ENCODE measurements around the gene SLC25A25. TPM values are rescaled to one million over a fixed set of nuclear protein-coding genes. Genes with fewer than 3 reads are reported as not detected.

SLC25A25 gene
- total and polyA plus RNA-seq, 4 donors: 10.5 to 32.6 (median 24.5) TPM

- H3K36me3 ChIP-seq (ENCODE audit: control insufficient read depth in 4 of 4, insufficient read depth in 4 of 4, low read length in 4 of 4): no peaks in the 10 kb centered on the region
- peaks cover 0 to 19% (median 2%) of the 10 kb centered on the region in 5 donors for H3K4me1 ChIP-seq (ENCODE audit: control insufficient read depth in 5 of 5, insufficient read depth in 5 of 5, low read length in 5 of 5)
- H3K27me3 ChIP-seq (ENCODE audit: control insufficient read depth in 3 of 3, insufficient read depth in 3 of 3, low read length in 2 of 3): no peaks in the 10 kb centered on the region
- H3K4me3 ChIP-seq: no peak overlapping the region
- H3K9ac ChIP-seq (ENCODE audit: insufficient read depth in 1 of 2, low read length in 2 of 2): no peak overlapping the region
- no peak for ATAC-seq (ENCODE audit: insufficient read depth, low FRiP score)
- H3K27ac ChIP-seq (ENCODE audit: low read depth in 1 of 2, low read length in 1 of 2): no peak overlapping the region
- H3K9me3 ChIP-seq (ENCODE audit: control insufficient read depth in 4 of 4, insufficient read depth in 3 of 4, low read length in 3 of 4): no peaks in the 10 kb centered on the region
- WGBS, 2 donors: 58 to 73% methylated on average over 8 of the region's 8 CpGs
- TF ChIP-seq CTCF (IDR thresholded peaks at IDR 0.05; ENCODE audit: control extremely low read depth, extremely low read depth): no peak
- no peak for DNase-seq
Observed at GRCh38 chr9:128143525-128144238, 75.7 kb downstream of the SLC25A25 start.

GRCh38 chr9:128144239-128145181 lies 76.5 kb downstream of the SLC25A25 start:
- 90 to 94% methylated on average over 22 of the region's 22 CpGs for WGBS, 2 donors
- H3K27me3 ChIP-seq (ENCODE audit: control insufficient read depth in 3 of 3, insufficient read depth in 3 of 3, low read length in 2 of 3): no peaks in the 10 kb centered on the region
- peaks cover 0 to 24% (median 2%) of the 10 kb centered on the region in 5 donors for H3K4me1 ChIP-seq (ENCODE audit: control insufficient read depth in 5 of 5, insufficient read depth in 5 of 5, low read length in 5 of 5)
- no peaks in the 10 kb centered on the region for H3K9me3 ChIP-seq (ENCODE audit: control insufficient read depth in 4 of 4, insufficient read depth in 3 of 4, low read length in 3 of 4)
- no peak overlapping the region for H3K9ac ChIP-seq (ENCODE audit: insufficient read depth in 1 of 2, low read length in 2 of 2)
- H3K4me3 ChIP-seq: no peak overlapping the region
- H3K27ac ChIP-seq (ENCODE audit: low read depth in 1 of 2, low read length in 1 of 2): no peak overlapping the region
- no peaks in the 10 kb centered on the region for H3K36me3 ChIP-seq (ENCODE audit: control insufficient read depth in 4 of 4, insufficient read depth in 4 of 4, low read length in 4 of 4)
- TF ChIP-seq CTCF (IDR thresholded peaks at IDR 0.05; ENCODE audit: control extremely low read depth, extremely low read depth): no peak
- no peak for ATAC-seq (ENCODE audit: insufficient read depth, low FRiP score)
- no peak for DNase-seq

- 68 to 87% methylated on average over 8 of the region's 8 CpGs for WGBS, 2 donors
Observed at GRCh38 chr9:128145536-128145935, 77.5 kb downstream of the SLC25A25 start.

More at GRCh38 chr9:128145536-128145935, 77.5 kb downstream of the SLC25A25 start:
- no peaks in the 10 kb centered on the region for H3K9me3 ChIP-seq (ENCODE audit: control insufficient read depth in 4 of 4, insufficient read depth in 3 of 4, low read length in 3 of 4)
- H3K4me1 ChIP-seq (ENCODE audit: control insufficient read depth in 5 of 5, insufficient read depth in 5 of 5, low read length in 5 of 5): peaks cover 0 to 27% (median 4%) of the 10 kb centered on the region in 5 donors
- DNase-seq: peak; percentile 63 to 77 (median 66)
- no peaks in the 10 kb centered on the region for H3K27me3 ChIP-seq (ENCODE audit: control insufficient read depth in 3 of 3, insufficient read depth in 3 of 3, low read length in 2 of 3)
- ATAC-seq (ENCODE audit: insufficient read depth, low FRiP score): no peak
- no peak overlapping the region for H3K4me3 ChIP-seq
- H3K27ac ChIP-seq (ENCODE audit: low read depth in 1 of 2, low read length in 1 of 2): no peak overlapping the region
- H3K9ac ChIP-seq (ENCODE audit: insufficient read depth in 1 of 2, low read length in 2 of 2): no peak overlapping the region
- H3K36me3 ChIP-seq (ENCODE audit: control insufficient read depth in 4 of 4, insufficient read depth in 4 of 4, low read length in 4 of 4): no peaks in the 10 kb centered on the region
- TF ChIP-seq CTCF (IDR thresholded peaks at IDR 0.05; ENCODE audit: control extremely low read depth, extremely low read depth): no peak

Data from lung (tissue), 12 donors.